ENCODE results near the gene DNAJC22.
A peak's percentile ranks its signal among the peaks of the same experiment; 100 is the strongest.
"Not testable (repeated sequence)": the region's sequence is repeated elsewhere in the genome, so short reads cannot be mapped to it uniquely, and the experiment has no call there.

The DNAJC22 gene

DNA sequence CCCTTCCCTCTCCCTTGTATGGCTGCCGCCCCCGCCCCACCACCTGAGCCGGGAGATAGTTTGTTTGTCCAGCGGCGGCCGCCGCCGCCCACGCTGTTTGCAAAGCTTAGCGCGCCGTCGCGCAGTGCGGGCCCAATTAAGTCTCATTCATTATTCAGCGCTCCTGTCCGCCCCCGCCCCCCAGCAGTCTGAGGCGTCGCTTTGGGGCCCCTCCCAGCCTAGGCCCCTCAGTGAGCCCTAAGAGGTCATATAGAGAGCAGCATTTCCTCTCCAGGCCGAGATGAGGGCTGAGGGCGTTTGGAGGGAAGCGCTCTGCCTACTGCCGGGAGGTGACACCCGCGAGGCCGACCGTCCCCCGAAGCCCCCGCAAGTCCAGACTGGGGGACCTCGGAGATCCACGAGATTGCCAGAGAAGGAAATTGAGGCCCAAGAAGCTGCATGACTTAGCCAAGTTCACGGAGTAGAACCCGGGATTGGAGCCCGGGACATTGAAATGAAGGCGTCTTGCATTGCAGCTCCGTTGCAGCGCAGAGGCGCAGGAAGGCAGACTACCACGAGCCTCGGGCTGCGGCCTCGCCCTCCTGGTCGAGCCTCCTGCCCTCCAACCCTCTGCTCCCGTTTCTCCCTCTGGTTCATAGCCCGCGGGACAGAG lies at the start of gene DNAJC22:
Gene DNAJC22, plus strand, starts transcription at position 230 of the 652 bp plus-strand sequence. CDS start 1,985 bp downstream, outside the sequence.
- DNase-seq (ENCODE audit: low read depth, low spot score), result no peak

DNA sequence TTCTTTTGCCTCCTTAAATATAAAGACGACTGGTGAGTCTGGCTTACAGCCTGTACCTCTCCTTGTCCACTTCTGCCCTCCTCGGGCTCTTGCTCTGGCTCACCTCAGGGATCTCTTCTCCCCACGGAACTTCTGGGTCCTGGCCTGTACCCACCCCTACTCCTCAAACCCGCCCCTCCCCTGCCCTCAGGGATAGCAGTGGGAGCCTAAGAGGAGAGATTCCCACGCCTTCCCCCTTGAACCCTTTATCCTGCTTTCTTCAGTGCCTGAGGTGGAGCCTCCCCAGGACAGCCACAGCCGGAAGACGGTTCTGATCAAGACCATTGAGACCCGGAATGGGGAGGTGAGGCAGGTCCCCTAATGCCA lies 49.0 kb upstream of the DNAJC22 start:
- no peak for DNase-seq (ENCODE audit: low read depth, low spot score)

DNA sequence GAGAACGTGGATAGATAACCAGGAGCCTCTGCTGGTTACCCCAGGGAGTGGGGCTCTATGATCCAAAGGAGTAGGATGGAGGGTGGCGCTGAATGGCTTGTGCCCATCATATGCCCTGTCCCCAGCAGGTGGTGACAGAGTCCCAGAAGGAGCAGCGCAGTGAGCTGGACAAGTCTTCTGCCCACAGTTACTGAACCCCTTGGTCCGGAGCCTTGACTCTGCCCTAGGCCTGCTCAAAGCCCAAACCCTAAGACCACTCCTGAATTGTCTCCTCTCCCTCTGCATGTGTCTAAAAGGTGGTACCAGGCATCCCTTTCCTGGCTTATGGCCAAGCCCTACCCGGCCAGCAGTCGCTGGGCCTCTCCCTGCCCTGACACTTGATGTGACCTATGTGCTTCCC lies 48.5 kb upstream of the DNAJC22 start:
- no peak for DNase-seq (ENCODE audit: low read depth, low spot score)

DNA sequence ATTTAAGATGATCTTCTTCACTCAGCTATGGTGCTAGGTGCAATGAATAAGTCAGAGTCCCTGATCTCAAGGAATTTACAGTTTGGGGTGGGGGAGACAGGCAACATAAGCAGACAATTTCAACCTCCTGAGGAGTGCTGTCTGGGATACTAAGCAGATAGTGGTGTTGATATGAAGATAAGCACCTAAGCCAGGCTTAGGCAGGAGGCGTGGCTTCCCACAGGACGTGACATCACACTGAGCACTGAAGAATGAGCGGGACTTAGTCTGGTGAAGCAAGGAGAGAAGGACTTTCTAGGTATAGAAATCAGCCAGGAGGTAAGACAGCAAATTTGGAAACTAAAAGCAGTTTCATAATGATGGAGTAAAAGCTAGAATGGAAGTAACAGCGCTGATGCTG lies 44.9 kb upstream of the DNAJC22 start:
- no peak for DNase-seq (ENCODE audit: low read depth, low spot score)

DNA sequence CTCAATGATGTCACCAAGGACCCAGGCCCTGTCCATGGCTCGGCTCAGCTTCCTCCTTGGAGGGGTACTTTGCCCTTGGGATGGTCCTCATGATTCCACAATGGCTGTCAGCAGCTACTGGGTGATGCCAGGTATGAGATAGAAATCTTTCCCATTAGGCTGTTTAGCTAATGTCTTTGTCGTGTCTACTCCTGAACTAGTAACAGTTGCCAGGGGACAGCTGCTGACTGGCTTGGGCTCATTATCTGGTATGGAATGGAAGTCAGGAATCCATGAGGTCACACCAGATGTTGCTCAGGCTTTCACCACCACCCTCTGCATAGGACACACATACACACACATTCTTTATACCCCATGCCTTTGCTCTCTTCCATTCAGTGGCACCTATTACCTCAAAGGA lies 42.5 kb upstream of the DNAJC22 start:
- no peak for DNase-seq (ENCODE audit: low read depth, low spot score)

DNA sequence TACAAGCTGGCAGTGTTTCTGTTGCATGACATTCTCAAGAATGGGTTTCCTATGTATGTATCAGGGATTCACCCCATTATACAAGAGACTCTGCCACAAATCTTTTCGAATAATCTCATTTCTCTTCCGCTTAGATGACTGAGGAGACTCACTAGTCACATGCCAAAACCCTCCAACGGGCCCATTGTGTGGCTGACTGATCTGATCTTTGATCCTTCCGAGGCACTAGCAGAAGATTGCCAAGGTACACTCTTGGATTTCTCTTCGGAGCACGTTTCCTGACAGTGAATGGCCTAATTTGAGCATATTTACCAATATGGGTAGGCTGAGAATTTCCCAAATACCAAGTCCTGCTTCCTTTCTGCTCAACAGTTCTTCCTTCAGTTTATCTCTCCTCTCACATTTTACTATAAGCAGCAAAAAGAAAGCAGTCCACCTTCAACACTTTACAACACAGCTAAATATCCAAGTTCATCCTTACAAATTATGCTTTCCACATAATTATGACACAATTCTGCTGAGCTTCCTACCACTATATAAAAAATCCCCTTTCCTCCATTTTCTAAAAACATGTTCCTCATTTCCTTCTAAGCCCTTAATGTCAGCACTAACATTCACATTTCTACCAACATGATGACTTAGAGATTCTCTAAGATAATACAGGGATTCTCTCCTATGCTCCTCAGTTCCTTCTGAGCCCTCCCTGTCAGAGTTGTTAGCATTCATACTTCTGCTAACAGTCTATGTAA lies 40.8 kb upstream of the DNAJC22 start:
- no peak for DNase-seq (ENCODE audit: low read depth, low spot score)

DNA sequence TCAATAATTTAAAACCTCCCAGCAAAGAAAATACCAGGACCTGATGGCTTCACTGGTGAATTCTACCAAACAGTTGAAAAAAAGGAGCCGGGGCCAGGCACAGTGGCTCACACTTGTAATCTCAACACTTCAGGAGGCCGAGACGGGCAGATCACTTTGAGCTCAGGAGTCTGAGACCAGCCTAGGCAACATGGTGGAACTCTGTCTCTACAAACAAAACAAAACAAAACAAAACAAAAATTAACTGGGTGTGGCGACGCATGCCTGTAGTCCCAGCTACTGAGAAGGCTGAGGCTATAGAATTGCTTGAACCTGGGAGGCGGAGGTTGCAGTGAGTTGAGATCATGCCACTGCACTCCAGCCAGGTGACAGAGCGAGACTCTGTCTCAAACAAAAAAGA lies 37.3 kb upstream of the DNAJC22 start:
- DNase-seq (ENCODE audit: low read depth, low spot score), result no peak

DNA sequence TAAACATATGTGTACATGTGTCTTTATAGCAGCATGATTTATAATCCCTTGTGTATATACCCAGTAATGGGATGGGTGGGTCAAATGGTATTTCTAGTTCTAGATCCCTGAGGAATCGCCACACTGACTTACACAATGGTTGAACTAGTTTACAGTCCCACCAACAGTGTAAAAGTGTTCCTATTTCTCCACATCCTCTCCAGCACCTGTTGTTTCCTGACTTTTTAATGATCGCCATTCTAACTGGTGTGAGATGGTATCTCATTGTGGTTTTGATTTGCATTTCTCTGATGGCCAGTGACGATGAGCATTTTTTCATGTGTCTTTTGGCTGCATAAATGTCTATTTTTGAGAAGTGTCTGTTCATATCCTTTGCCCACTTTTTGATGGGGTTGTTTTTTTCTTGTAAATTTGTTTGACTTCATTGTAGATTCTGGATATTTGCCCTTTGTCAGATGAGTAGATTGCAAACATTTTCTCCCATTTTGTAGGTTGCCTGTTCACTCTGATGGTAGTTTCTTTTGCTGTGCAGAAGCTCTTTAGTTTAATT lies 36.2 kb upstream of the DNAJC22 start:
- DNase-seq (ENCODE audit: low read depth, low spot score), result not testable (repeated sequence)

DNA sequence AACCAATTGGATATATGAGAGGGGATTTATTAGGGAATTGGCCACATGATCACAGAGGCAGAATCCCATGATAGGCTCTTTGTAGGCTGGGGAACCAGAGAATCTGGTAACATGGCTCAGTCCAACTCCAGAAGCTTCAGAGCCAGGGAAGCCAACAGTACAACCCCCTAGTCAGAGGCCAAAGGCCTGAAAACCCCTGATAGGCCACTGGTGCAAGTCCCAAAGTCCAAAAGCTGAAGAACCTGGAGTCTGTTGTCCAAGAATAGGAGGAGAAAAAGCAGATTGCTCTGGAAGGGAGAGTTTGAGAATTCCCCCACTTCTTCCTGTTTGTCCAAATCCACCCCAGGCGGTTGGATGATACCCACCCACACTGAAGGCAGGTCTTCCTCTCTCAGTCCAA lies 31.9 kb upstream of the DNAJC22 start:
- DNase-seq (ENCODE audit: low read depth, low spot score), result no peak

DNA sequence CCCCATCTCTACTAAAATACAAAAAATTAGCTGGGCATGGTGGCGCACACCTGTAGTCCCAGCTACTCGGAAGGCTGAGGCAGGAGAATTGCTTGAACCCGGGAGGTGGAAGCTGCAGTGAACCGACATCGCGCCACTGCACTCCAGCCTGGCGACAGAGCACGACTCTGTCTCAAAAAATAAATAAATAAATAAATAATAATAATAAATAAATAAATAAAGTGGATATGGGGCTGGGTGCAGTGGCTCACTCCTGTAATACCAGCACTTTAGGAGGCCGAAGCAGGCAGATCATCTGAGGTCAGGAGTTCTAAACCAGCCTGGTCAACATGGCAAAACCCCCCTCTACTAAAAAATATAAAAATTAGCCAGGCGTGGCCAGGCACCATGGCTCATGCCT lies 29.6 kb upstream of the DNAJC22 start:
- DNase-seq (ENCODE audit: low read depth, low spot score), result not testable (repeated sequence)

DNA sequence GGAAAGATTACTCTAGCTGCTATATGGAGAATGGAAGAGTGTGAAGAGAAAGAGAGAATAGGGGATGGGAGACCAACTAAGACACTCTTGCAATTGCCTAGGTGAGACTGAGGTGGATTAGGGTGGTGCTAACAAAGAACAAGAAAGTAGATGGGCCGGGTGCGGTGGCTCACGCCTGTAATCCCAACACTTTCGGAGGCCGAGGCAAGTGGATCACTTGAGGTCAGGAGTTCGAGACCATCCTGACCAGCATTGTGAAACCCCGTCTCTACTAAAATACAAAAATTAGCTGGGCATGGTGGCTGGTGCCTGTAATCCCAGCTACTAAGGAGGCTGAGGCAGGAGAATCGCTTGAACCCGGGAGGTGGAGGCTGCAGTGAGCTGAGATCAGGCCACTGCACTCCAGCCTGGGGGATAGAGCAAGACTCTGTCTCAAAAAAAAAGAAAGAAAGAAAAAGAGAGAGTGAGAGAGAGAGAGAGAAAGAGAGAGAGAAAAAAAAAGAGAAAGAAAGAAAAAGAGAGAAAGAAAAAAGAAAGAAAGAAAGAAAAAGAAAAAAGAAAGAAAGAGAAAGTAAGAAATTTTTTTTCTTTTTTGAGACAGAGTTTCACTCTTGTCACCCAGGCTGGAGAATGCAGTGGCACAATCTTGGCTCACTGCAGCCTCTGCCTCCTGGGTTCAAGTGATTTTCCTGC lies 26.1 kb upstream of the DNAJC22 start:
- DNase-seq (ENCODE audit: low read depth, low spot score), result not testable (repeated sequence)

DNA sequence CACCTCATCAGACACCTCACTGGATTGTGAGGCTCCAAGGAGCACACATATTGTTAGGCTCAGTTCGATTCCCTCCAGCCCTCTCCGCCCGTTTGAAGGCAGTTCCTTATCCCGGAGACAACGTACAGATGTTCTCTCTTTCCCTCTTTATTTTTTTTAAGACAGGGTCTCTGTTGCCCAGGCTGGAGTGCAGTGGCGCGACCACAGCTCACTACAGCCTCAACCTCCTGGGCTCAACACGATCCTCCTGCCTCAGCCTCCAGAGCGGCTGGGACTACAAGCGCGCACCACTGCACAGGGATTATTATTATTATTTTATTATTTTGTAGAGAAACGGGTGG lies 24.4 kb upstream of the DNAJC22 start:
- DNase-seq (ENCODE audit: low read depth, low spot score), result no peak

DNA sequence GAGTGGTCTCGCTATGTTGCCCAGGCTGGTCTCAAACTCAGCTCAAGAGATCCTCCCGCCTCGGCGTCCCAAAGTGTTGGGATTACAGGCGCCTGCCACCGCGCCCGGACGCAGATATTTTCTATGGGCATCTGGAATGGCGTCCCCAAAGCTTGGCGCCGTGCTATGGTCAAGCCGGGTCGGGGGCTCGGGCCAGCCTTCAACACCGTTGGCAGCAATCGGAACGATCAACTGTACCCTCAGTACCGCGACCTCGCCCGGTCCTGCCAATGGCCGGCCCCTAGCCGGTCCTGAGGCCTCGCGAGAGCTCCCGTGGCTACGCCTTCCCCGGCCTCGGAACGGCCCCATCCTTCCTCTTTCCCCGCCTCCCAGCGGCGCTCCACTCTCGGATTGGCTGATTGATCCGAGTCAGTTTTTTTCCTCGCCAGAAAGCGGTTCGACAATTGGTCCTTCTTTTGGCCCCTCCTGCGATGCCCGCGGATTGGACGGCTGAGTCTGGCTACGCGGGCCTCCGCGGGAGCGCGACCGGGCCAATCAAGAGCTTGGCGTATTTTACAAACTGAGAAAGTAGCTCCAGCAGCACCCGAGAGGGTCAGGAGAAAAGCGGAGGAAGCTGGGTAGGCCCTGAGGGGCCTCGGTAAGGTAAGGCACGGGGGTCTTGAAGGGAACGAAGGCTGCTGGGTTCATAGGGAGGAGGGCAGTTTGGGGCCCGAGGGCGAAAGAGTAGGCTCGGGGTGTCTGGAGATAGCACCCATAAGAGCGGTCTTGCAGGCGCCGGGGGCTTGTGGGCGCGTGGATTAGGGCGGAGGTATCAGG lies 23.8 kb upstream of the DNAJC22 start, which contains the start of gene TROAP:
Gene TROAP, plus strand, starts transcription at position 548 of the 816 bp plus-strand sequence. CDS start 354 bp downstream, outside the sequence.
- peak; percentile 96 for DNase-seq (ENCODE audit: low read depth, low spot score)

DNA sequence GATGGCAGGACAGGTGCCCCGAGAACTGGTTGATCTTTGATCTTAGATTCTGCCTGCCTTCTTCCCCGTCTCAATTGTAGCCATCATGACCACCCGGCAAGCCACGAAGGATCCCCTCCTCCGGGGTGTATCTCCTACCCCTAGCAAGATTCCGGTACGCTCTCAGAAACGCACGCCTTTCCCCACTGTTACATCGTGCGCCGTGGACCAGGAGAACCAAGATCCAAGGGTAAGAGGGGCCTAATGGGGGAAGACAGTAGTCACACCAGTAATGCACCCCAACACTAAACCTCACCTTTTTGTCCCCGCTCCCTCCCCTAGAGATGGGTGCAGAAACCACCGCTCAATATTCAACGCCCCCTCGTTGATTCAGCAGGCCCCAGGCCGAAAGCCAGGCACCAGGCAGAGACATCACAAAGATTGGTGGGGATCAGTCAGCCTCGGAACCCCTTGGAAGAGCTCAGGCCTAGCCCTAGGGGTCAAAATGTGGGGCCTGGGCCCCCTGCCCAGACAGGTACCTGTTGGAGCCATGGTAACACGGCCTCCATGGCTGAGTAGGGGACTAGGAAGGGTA lies 23.1 kb upstream of the DNAJC22 start:
- DNase-seq (ENCODE audit: low read depth, low spot score), result no peak

DNA sequence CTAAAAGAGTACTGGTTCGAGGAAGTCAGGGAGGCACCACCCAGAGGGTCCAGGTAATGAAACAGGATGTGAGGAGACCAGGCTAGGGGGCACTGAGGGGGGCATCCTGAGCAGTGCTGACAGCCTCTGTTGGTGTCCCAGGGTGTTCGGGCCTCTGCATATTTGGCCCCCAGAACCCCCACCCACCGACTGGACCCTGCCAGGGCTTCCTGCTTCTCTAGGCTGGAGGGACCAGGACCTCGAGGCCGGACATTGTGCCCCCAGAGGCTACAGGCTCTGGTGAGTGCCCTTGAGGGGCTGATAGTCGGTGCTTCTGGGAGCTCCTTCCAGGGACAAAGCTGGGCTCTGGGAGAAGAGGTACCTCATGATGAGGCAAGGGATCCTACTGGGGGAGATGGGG lies 21.1 kb upstream of the DNAJC22 start:
- DNase-seq (ENCODE audit: low read depth, low spot score), result no peak

DNA sequence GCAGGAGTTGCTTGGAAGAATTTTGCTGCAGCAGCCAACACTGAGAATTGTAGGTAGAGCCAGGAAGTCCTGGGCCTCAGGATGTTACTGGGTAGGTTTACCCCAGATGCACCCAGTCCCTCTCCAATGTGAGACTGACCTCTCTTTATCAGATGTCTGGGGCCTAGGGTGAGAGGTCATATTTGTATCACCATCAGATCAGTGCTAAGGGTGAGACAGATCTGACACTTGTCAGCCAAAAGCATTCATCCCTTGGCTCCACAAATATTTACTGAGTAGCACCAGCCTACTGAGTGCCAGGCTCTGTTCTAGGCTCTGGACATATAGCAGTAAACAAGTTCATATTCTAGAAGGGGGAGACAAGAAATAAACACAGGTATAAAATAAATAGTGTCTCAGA lies 19.3 kb upstream of the DNAJC22 start:
- DNase-seq (ENCODE audit: low read depth, low spot score), result no peak

DNA sequence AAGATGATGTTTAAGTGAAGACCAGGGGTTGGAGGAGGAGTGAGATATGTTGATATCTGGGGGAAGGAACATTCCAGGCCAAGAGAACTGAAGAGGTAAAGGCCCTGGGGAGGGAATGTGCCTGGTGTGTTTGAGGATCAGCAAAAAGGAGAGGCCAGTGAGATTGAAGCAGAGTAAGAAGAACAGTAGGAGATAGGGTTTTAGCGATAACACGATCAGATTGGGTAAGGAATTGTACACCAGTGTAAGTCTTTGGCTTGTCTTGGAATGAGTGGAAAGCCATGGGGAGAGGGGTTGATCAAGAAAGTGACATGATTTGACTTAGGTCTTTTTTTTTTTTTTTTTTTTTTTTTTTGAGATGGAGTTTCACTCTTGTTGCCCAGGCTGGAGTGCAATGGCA lies 18.8 kb upstream of the DNAJC22 start:
- no peak for DNase-seq (ENCODE audit: low read depth, low spot score)

DNA sequence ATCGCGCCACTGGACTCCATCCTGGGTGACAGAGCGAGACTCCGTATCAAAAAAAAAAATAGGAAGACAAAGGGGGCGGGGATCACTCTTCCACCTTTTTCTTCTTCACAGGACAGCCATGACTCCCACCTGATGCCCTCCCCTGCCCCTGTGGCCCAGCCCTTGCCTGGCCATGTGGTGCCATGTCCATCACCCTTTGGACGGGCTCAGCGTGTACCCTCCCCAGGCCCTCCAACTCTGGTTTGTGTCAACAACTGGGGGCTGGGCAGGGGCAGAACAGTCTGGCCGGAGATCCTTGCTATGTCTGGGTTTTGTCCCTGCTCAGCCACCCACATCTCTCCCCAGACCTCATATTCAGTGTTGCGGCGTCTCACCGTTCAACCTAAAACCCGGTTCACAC lies 17.9 kb upstream of the DNAJC22 start:
- DNase-seq (ENCODE audit: low read depth, low spot score), result no peak

DNA sequence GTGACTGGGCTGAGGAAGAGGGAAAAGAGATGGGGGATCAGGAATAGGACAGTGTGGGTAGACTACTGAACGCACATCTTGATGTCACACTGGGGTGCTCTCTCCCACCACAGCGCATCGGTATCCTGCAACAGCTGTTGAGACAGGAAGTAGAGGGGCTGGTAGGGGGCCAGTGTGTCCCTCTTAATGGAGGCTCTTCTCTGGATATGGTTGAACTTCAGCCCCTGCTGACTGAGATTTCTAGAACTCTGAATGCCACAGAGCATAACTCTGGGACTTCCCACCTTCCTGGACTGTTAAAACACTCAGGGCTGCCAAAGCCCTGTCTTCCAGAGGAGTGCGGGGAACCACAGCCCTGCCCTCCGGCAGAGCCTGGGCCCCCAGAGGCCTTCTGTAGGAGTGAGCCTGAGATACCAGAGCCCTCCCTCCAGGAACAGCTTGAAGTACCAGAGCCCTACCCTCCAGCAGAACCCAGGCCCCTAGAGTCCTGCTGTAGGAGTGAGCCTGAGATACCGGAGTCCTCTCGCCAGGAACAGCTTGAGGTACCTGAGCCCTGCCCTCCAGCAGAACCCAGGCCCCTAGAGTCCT lies 16.6 kb upstream of the DNAJC22 start:
- DNase-seq (ENCODE audit: low read depth, low spot score), result no peak

DNA sequence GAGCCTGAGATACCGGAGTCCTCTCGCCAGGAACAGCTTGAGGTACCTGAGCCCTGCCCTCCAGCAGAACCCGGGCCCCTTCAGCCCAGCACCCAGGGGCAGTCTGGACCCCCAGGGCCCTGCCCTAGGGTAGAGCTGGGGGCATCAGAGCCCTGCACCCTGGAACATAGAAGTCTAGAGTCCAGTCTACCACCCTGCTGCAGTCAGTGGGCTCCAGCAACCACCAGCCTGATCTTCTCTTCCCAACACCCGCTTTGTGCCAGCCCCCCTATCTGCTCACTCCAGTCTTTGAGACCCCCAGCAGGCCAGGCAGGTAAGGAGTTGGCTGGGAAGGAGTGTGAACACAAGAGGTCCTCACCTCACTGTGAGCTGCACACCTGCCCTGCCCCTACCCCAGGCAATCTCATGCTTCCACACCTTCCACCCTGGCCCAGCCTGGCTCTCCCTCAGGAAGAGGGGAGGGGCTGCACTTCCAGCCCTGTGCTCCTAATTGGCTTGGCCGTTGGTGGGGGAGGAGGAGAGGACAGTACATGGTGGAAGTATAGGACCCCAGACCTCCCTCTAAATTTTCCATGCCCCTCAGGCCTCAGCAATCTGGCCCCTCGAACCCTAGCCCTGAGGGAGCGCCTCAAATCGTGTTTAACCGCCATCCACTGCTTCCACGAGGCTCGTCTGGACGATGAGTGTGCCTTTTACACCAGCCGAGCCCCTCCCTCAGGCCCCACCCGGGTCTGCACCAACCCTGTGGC lies 15.9 kb upstream of the DNAJC22 start:
- no peak for DNase-seq (ENCODE audit: low read depth, low spot score)

Data from brain pericyte (primary cell).